Endothelial cell of umbilical vein (primary cell): ENCODE data around the gene IMPG1. TPM values are rescaled to one million over a fixed set of nuclear protein-coding genes. Genes with fewer than 3 reads are reported as not detected.

ENCODE experiments used
- BruUV-seq: library from RNA; stranded (reverse); fragments of 400-500 nt; replicated peaks from 2 replicates; lab custom pipeline; 2021; lab: Mats Ljungman, UMichigan
- CTCF ChIA-PET: fragments of 300-600, 350-600 bp; sonication (Branson Sonifier 250); formaldehyde crosslinking; loops from one replicate; lab custom pipeline; 2021; ENCODE audit warnings: antibody characterized with exemption, inconsistent platforms; lab: Charles Lee
- POLR2A ChIA-PET: fragments of 300-600, 350-600 bp; sonication (Branson Sonifier 250); formaldehyde crosslinking; loops from one replicate; lab custom pipeline; 2021; ENCODE audit warnings: antibody characterized with exemption, inconsistent platforms; lab: Charles Lee
- DNase-seq: peaks from one replicate; pipeline ENCODE4 v3.0.0-alpha.2; 2011; ENCODE audit warnings: low read depth, low spot score
- FAIRE-seq: peaks from 2 replicates; lab custom pipeline; 2011; peaks lifted over from hg19 to GRCh38; lab: Jason Lieb, UNC
- H2AFZ ChIP-seq: 2 replicates; pipeline ENCODE4 v1.6.0; 2012; ENCODE audit warnings: low read depth, low read length, control low read depth, inconsistent platforms
- H3K27ac ChIP-seq: 2 replicates; pipeline ENCODE4 v1.5.1; 2011; ENCODE audit warnings: low read depth, mild to moderate bottlenecking, control low read depth, low read length, moderate library complexity; ENCODE audit not compliant: insufficient read depth
- H3K27me3 ChIP-seq, 2 experiments: 2 replicates each; pipeline versions ENCODE4 v1.6.0 to v1.6.1; 2011; ENCODE audit warnings: low read length in 2 of 2, mixed read lengths in 1 of 2; ENCODE audit not compliant: control insufficient read depth in 2 of 2, insufficient read depth in 2 of 2
- H3K36me3 ChIP-seq, 2 experiments: 2 replicates in 1 of 2; 3 replicates in 1 of 2; pipeline ENCODE4 v1.5.1; 2011; ENCODE audit warnings: low read length in 2 of 2, mild to moderate bottlenecking in 1 of 2, moderate library complexity in 1 of 2; ENCODE audit not compliant: control insufficient read depth in 2 of 2, insufficient read depth in 2 of 2; ENCODE audit errors: extremely low read depth in 1 of 2
- H3K4me1 ChIP-seq: 3 replicates; pipeline ENCODE4 v1.5.1; 2011; ENCODE audit warnings: mild to moderate bottlenecking, low read length; ENCODE audit not compliant: control insufficient read depth, insufficient read depth; ENCODE audit errors: extremely low read depth
- H3K4me2 ChIP-seq: 2 replicates; pipeline ENCODE4 v1.6.1; 2011; ENCODE audit warnings: low read length, control low read depth, mixed read lengths; ENCODE audit not compliant: insufficient read depth
- H3K4me3 ChIP-seq, 3 experiments: fragments of 200-600 bp in 1 of 3; sonication (generic), shearing (Covaris generic) in 1 of 3; replicated peaks in 1 of 3; 2 replicates each; pipeline ENCODE4 v1.5.1; 2011 to 2016; ENCODE audit warnings: control low read depth in 3 of 3, low read length in 3 of 3, mild to moderate bottlenecking in 2 of 3, inconsistent platforms in 1 of 3, low read depth in 1 of 3, moderate library complexity in 1 of 3; ENCODE audit not compliant: insufficient read depth in 1 of 3
- H3K79me2 ChIP-seq: 2 replicates; pipeline ENCODE4 v1.6.0; 2012; ENCODE audit warnings: low read length, inconsistent platforms; ENCODE audit not compliant: control insufficient read depth, insufficient read depth
- H3K9ac ChIP-seq: replicated peaks from 2 replicates; pipeline ENCODE3; 2011; ENCODE audit warnings: low read length, control low read depth; ENCODE audit not compliant: insufficient read depth; ENCODE audit errors: extremely low read depth
- H3K9me1 ChIP-seq: replicated peaks from 3 replicates; pipeline ENCODE4 v1.6.0; 2011; ENCODE audit warnings: mild to moderate bottlenecking, low read length; ENCODE audit not compliant: control insufficient read depth, insufficient read depth; ENCODE audit errors: extremely low read depth
- H3K9me3 ChIP-seq: replicated peaks from 2 replicates; pipeline ENCODE4 v1.5.1; 2012; ENCODE audit warnings: low read length, inconsistent platforms; ENCODE audit not compliant: control insufficient read depth, insufficient read depth
- H4K20me1 ChIP-seq: replicated peaks from 2 replicates; pipeline ENCODE3; 2011; ENCODE audit warnings: mild to moderate bottlenecking, low read length; ENCODE audit not compliant: control insufficient read depth, insufficient read depth; ENCODE audit errors: extremely low read depth
- FOS ChIP-seq: IDR thresholded peaks from 2 replicates; pipeline ENCODE4 v1.6.1; 2011; ENCODE audit warnings: mild to moderate bottlenecking, low read length, moderate library complexity, borderline replicate concordance; ENCODE audit not compliant: insufficient read depth
- GATA2 ChIP-seq: IDR thresholded peaks from 2 replicates; pipeline ENCODE4 v1.7.0; 2011; ENCODE audit warnings: low read depth, mild to moderate bottlenecking, moderate library complexity, mixed read lengths, low read length; ENCODE audit not compliant: insufficient read length, insufficient read depth
- POLR2A ChIP-seq: IDR thresholded peaks from 2 replicates; pipeline ENCODE4 v1.6.1; 2012; ENCODE audit warnings: low read depth, mild to moderate bottlenecking, control low read depth, low read length
- POLR2AphosphoS5 ChIP-seq: IDR thresholded peaks from 2 replicates; pipeline ENCODE4 v1.6.1; 2012; ENCODE audit warnings: low read depth, mild to moderate bottlenecking, control low read depth, low read length, moderate library complexity; ENCODE audit not compliant: insufficient read depth
- dilution Hi-C: fragments of 300-500 bp; cut with MboI; formaldehyde crosslinking; loops from one replicate; pipeline ENCODE4 v1.15.0; 2019; ENCODE audit warnings: low sequenced_read_pairs; ENCODE audit not compliant: extremely low pct_ligation_motif_present
- intact Hi-C: fragments of 100-400 bp; cut with micrococcal nuclease; formaldehyde crosslinking; loops from one replicate; pipeline ENCODE4 v1.10.0; 2022
- polyA plus RNA-seq, 4 experiments: library from polyadenylated mRNA; depleted of rRNA in 3 of 4; stranded (reverse) in 3 of 4; unstranded in 1 of 4; fragments of >200 nt; gene quantifications; 2 replicates each; pipeline versions ENCODE4 v1.2.1 to v1.2.3, GENCODE V29; 2011 to 2012; ENCODE audit warnings: missing spikeins in 1 of 4
- total RNA-seq: library from RNA; stranded (reverse); gene quantifications from 2 replicates; pipeline ENCODE4 v1.2.3, GENCODE V29; 2021

Gene IMPG1
- total and polyA plus RNA-seq, 2 donors (not counting 3 experiments of a cell fraction or from before 2014, with no cell fraction given), result not detected

DNA sequence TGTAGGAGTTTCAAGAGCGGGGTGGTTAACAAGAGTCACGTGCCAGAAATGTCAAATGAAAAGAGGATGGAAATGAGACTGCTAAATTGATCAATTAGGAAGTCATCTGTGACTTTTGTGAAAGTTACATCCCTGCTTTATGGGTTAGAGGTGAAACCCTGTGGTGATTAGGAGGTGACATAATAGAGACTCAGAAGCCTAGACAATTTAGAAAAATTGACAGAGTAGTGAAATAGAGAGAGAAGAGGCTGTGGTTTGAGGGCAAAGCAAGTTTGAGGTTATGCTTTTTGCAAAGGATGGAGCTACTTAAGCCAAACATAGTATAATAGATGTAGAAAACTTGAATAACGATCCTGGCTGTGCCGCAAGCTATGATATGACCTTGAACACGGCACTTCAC is 71.8 kb downstream of the IMPG1 start:
- CTCF ChIA-PET, result interaction anchor here (2.2 kb wide), 1 partner anchor 9 kb away, joined by 5 read pairs; no protein-coding TSS in a partner anchor
- TF ChIP-seq FOS (no peak), GATA2 (no peak), POLR2AphosphoS5 (no peak), POLR2A (no peak)

DNA sequence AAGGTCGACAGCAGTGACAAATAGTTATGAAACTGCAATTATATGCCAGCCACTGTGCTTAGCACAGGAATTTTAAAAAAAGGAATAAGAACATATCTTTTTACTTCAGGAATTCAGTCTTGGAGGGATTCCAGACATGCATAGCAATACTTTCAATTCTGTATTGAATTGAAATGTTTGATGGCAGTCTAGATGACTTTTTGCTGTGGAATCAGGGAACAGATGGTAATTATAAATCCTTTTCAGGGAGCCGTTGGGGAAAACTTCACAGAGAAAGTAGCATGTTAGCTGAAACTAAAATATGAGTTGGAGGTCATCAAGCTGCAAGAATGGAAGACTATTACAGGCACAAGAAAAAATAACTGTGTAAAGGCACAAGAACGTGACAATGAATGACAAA is 74.8 kb downstream of the IMPG1 start:
- POLR2A ChIA-PET, result no interaction called here
- no peak overlapping the region for H3K4me3 ChIP-seq
- H3K27me3 ChIP-seq, result peaks cover 0 to 4% of the 10 kb centered on the region in 2 experiments
- no peaks in the 10 kb centered on the region for H3K4me1 ChIP-seq
- no peaks in the 10 kb centered on the region for H3K9me3 ChIP-seq
- FAIRE-seq (no peak), DNase-seq (no peak)
- dilution Hi-C loops (no loop called here), intact Hi-C loops (no loop called here)
- no peak overlapping the region for H3K4me2 ChIP-seq
- no peaks in the 10 kb centered on the region for H4K20me1 ChIP-seq
- H3K36me3 ChIP-seq, result no peaks in the 10 kb centered on the region
- CTCF ChIA-PET, result no interaction called here
- no peak overlapping the region for H2AFZ ChIP-seq
- H3K79me2 ChIP-seq, result no peaks in the 10 kb centered on the region
- no peak overlapping the region for H3K9ac ChIP-seq
- H3K27ac ChIP-seq, result no peak overlapping the region
- no peaks in the 10 kb centered on the region for H3K9me1 ChIP-seq
- TF ChIP-seq GATA2 (no peak), POLR2AphosphoS5 (no peak), POLR2A (no peak), FOS (no peak)
- BruUV-seq, result no TSS peak

More for the DNA sequence above, 71.8 kb downstream of the IMPG1 start:
- Histone ChIP-seq H3K27ac (no peak overlapping the region), H3K9me3 (no peaks in the 10 kb centered on the region), H3K36me3 (no peaks in the 10 kb centered on the region), H3K79me2 (no peaks in the 10 kb centered on the region), H3K27me3 (no peaks in the 10 kb centered on the region), H3K9me1 (no peaks in the 10 kb centered on the region), H4K20me1 (no peaks in the 10 kb centered on the region), H3K9ac (no peak overlapping the region), H2AFZ (no peak overlapping the region), H3K4me1 (no peaks in the 10 kb centered on the region), H3K4me3 (no peak overlapping the region), H3K4me2 (no peak overlapping the region)
- FAIRE-seq, result no peak
- POLR2A ChIA-PET, result no interaction called here
- dilution Hi-C loops, result no loop called here
- intact Hi-C loops, result no loop called here
- BruUV-seq, result no TSS peak
- DNase-seq, result no peak
